Esophagus squamous epithelium (tissue), 4 donors: Measurements from ENCODE around the gene SLC23A3.

Source experiments
- CTCF ChIP-seq, 6 experiments: fragments of 450-650 bp in 4 of 6; fragments of 200-600 bp in 2 of 6; sonication (generic) in 2 of 6; IDR thresholded peaks; one replicate each; pipeline ENCODE4 v1.5.1; 2016 to 2019; ENCODE audit warnings: antibody characterized with exemption in 6 of 6, mild to moderate bottlenecking in 4 of 6, moderate library complexity in 4 of 6
- POLR2A ChIP-seq, 4 donors: fragments of 450-650 bp; IDR thresholded peaks; one replicate each; pipeline ENCODE4 v1.6.1; 2017; ENCODE audit warnings: antibody characterized with exemption in 4 of 4, mild to moderate bottlenecking in 4 of 4, moderate library complexity in 3 of 4

GRCh38 chr2:219120082-219120481, 49.7 kb downstream of the SLC23A3 start:
- TF ChIP-seq CTCF (IDR thresholded peaks at IDR 0.05) (no peak), POLR2A (IDR thresholded peaks at IDR 0.05) (no peak)
